GM18507 (cell line): ENCODE data around the gene MACC1.
A peak's percentile ranks its signal among the peaks of the same experiment; 100 is the strongest.
"Not testable (repeated sequence)": the region's sequence is repeated elsewhere in the genome, so short reads cannot be mapped to it uniquely, and the experiment has no call there.

ENCODE experiments used
- DNase-seq: peaks from one replicate; pipeline ENCODE4 v3.0.0; 2011; ENCODE audit warnings: low read depth; ENCODE audit not compliant: insufficient read length; ENCODE audit errors: extremely low spot score
- FAIRE-seq: peaks from 2 replicates; lab custom pipeline; 2011; peaks lifted over from hg19 to GRCh38; lab: Jason Lieb, UNC

The MACC1 gene

GRCh38 chr7:20189852-20190251 is 27.3 kb downstream of the MACC1 start:
- FAIRE-seq (no peak), DNase-seq (no peak)

GRCh38 chr7:20188567-20188966 is 28.6 kb downstream of the MACC1 start:
- FAIRE-seq (no peak), DNase-seq (no peak)

- not testable (repeated sequence) for DNase-seq
- FAIRE-seq: peak; percentile 53
These were observed 29.3 kb downstream of the MACC1 start for GRCh38 chr7:20187850-20188249.

GRCh38 chr7:20185988-20186387 is 31.2 kb downstream of the MACC1 start:
- DNase-seq (no peak), FAIRE-seq (no peak)

- peak; percentile 12 for FAIRE-seq
- no peak for DNase-seq
These were observed 34.1 kb downstream of the MACC1 start for GRCh38 chr7:20183086-20183485.

- DNase-seq: no peak
- FAIRE-seq: peak; percentile 26
These were observed 40.5 kb downstream of the MACC1 start for GRCh38 chr7:20176578-20177242.

- FAIRE-seq (no peak), DNase-seq (no peak)
These were observed 43.4 kb downstream of the MACC1 start for GRCh38 chr7:20173828-20174227.

GRCh38 chr7:20172736-20173334 is 44.3 kb downstream of the MACC1 start:
- FAIRE-seq (peak; percentile 42), DNase-seq (peak; percentile 1)

- no peak for DNase-seq
- FAIRE-seq: no peak
These were observed 46.6 kb downstream of the MACC1 start for GRCh38 chr7:20170633-20171032.

GRCh38 chr7:20165146-20165510 is 52.1 kb downstream of the MACC1 start:
- peak; percentile 62 for FAIRE-seq
- no peak for DNase-seq

GRCh38 chr7:20164425-20165145 is 52.6 kb downstream of the MACC1 start:
- FAIRE-seq (no peak), DNase-seq (no peak)

GRCh38 chr7:20162665-20163064 is 54.5 kb downstream of the MACC1 start:
- DNase-seq: no peak
- no peak for FAIRE-seq

GRCh38 chr7:20159226-20159747 is 57.9 kb downstream of the MACC1 start:
- no peak for DNase-seq
- FAIRE-seq: no peak

- FAIRE-seq (peak; percentile 67), DNase-seq (no peak)
These were observed 58.5 kb downstream of the MACC1 start for GRCh38 chr7:20158684-20159083.

GRCh38 chr7:20157456-20157855 is 59.7 kb downstream of the MACC1 start:
- no peak for DNase-seq
- no peak for FAIRE-seq

GRCh38 chr7:20153999-20154398 is 63.2 kb downstream of the MACC1 start:
- FAIRE-seq (no peak), DNase-seq (no peak)

- DNase-seq (no peak), FAIRE-seq (no peak)
These were observed 63.6 kb downstream of the MACC1 start for GRCh38 chr7:20153567-20153966.

GRCh38 chr7:20152511-20152910 is 64.7 kb downstream of the MACC1 start:
- FAIRE-seq (no peak), DNase-seq (no peak)

GRCh38 chr7:20151708-20152456 is 65.3 kb downstream of the MACC1 start:
- no peak for FAIRE-seq
- no peak for DNase-seq

GRCh38 chr7:20146451-20146850 is 70.7 kb downstream of the MACC1 start:
- DNase-seq (no peak), FAIRE-seq (no peak)
